Measurements from ENCODE around the gene NUP93.

NUP93 gene

DNA sequence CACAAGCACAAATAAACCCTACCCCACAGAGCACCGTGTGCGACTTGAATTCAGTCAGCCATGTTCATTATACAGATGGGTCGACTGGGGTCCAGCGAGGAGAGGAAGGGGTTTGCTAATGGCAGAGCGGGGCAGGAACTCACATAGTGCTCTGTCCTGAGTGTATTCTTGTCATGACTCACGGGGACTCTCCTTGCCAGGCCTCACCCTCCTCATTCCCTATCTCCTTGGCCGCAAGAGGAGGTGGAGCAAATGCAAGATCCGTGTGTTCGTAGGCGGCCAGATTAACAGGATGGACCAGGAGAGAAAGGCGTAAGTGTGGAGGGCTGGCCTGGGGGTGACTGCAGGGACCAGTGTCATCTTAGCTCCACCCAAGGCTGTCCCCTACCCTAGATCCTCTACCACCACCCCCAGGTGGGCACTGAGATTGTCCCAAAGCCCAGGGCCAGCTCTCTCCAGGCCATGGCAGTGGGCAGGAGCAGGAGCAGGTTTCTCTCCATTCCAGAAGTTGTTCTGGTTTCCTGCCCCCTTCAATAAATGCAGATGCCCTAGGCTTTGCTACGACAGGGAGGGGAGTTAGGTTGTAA, 164.5 kb downstream of the NUP93 start:
- H3K9ac ChIP-seq, result no peak overlapping the region
- H3K4me3 ChIP-seq (ENCODE audit: low read depth, low read length), result no peak overlapping the region
- H3K27ac ChIP-seq, result no peak overlapping the region
- no peaks in the 10 kb centered on the region for H3K4me1 ChIP-seq
- no peaks in the 10 kb centered on the region for H3K27me3 ChIP-seq (ENCODE audit: control insufficient read depth, insufficient read depth, low read length)
- H3K4me2 ChIP-seq (ENCODE audit: low read length), result no peak overlapping the region
- no peaks in the 10 kb centered on the region for H3K9me3 ChIP-seq (ENCODE audit: control insufficient read depth, low read length)
- no peaks in the 10 kb centered on the region for H3K36me3 ChIP-seq (ENCODE audit: control insufficient read depth, insufficient read depth, low read length)
- no peaks in the 10 kb centered on the region for H3K79me2 ChIP-seq
- no peak overlapping the region for H2AFZ ChIP-seq
- TF ChIP-seq, protein P1, sequence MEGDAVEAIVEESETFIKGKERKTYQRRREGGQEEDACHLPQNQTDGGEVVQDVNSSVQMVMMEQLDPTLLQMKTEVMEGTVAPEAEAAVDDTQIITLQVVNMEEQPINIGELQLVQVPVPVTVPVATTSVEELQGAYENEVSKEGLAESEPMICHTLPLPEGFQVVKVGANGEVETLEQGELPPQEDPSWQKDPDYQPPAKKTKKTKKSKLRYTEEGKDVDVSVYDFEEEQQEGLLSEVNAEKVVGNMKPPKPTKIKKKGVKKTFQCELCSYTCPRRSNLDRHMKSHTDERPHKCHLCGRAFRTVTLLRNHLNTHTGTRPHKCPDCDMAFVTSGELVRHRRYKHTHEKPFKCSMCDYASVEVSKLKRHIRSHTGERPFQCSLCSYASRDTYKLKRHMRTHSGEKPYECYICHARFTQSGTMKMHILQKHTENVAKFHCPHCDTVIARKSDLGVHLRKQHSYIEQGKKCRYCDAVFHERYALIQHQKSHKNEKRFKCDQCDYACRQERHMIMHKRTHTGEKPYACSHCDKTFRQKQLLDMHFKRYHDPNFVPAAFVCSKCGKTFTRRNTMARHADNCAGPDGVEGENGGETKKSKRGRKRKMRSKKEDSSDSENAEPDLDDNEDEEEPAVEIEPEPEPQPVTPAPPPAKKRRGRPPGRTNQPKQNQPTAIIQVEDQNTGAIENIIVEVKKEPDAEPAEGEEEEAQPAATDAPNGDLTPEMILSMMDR (IDR thresholded peaks at IDR 0.05), result no peak

DNA sequence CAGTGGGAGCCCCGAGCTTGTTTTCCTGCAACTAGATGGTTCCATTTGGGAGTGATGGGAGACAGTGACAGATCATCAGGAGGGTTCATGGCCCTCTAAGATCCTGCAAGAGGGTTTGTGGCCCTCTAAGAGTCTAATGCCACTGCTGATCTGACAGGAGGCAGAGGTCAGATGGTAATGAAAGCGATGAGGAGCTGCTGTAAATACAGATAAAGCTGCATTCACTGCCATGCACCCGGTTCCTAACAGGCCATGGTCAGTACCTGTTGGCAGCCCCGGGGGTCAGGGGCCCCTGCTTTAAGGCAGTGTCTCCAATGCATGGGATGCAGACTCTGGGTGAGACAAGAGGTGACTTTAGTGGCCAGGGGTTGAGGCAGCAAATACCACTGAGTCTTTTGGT, 165.9 kb downstream of the NUP93 start:
- H3K4me3 ChIP-seq (ENCODE audit: low read depth, low read length), result no peak overlapping the region
- no peaks in the 10 kb centered on the region for H3K9me3 ChIP-seq (ENCODE audit: control insufficient read depth, low read length)
- no peak overlapping the region for H3K9ac ChIP-seq
- TF ChIP-seq, protein P1 (IDR thresholded peaks at IDR 0.05), result no peak
- no peaks in the 10 kb centered on the region for H3K4me1 ChIP-seq
- no peak overlapping the region for H2AFZ ChIP-seq
- H3K4me2 ChIP-seq (ENCODE audit: low read length), result no peak overlapping the region
- H3K79me2 ChIP-seq, result no peaks in the 10 kb centered on the region
- no peaks in the 10 kb centered on the region for H3K27me3 ChIP-seq (ENCODE audit: control insufficient read depth, insufficient read depth, low read length)
- H3K27ac ChIP-seq, result no peak overlapping the region
- no peaks in the 10 kb centered on the region for H3K36me3 ChIP-seq (ENCODE audit: control insufficient read depth, insufficient read depth, low read length)

DNA sequence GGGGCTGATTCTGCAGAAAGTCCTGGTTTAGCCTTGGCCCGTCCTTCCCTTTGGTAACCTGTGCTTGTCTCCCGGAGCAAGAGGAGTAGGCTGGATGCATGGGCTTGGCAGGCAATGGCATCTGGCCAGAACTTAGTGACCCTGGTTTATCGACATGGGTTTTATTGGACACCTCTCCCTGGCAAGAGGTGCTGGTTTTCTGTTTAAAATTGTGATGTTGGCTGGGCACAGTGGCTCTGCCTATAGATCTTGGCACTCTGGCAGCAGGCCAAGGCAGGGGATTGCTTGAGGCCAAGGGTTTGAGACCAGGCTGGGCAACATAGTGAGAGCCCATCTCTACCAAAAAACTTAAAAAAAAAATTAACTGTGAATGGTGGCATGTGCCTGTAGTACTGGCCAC, 166.3 kb downstream of the NUP93 start:
- Histone ChIP-seq H3K4me2 (ENCODE audit: low read length) (no peak overlapping the region), H2AFZ (no peak overlapping the region), H3K9ac (no peak overlapping the region), H3K4me1 (no peaks in the 10 kb centered on the region), H3K27me3 (ENCODE audit: control insufficient read depth, insufficient read depth, low read length) (no peaks in the 10 kb centered on the region), H3K4me3 (ENCODE audit: low read depth, low read length) (no peak overlapping the region), H3K27ac (no peak overlapping the region), H3K9me3 (ENCODE audit: control insufficient read depth, low read length) (no peaks in the 10 kb centered on the region), H3K79me2 (no peaks in the 10 kb centered on the region), H3K36me3 (ENCODE audit: control insufficient read depth, insufficient read depth, low read length) (no peaks in the 10 kb centered on the region)
- TF ChIP-seq, protein P1 (IDR thresholded peaks at IDR 0.05), result no peak

DNA sequence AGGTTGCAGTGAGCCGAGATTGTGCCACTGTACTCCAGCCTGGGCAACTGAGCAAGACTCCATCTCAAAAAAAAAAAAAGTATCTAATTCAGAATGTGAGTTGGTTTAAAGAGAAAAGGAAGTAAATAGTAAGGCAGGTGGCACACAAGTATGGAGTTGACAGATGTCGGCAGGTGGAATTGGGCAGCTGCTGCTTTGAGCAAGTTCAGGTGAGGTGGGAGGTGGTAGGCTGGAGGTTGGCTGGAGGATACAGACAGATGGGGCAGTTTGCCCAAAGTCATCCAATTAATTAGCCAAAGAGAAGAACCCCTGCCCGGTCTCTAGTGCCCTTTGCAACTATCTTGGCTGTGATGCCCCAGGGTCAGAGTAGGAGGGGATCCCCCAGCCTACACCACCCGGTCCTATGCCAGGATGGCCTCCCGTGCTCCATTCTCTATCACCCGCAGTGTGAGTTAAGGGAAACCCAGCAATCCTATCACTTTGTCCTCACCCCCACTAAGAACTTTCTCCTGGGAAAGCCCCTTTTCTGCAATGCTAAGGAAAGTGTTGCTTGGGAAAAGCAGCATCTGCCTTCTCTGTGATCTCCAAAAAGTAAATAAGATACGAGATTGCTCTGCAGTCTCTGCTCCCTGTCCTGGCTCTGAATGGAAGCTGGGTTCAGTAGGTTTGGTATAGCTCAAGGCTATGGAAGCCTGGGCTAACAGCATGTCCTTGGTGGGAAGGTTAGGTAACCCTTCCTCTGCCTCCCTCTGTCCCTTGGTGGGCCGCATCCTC, 167.3 kb downstream of the NUP93 start:
- TF ChIP-seq, protein P1 (IDR thresholded peaks at IDR 0.05), result no peak
- H3K27ac ChIP-seq, result no peak overlapping the region

DNA sequence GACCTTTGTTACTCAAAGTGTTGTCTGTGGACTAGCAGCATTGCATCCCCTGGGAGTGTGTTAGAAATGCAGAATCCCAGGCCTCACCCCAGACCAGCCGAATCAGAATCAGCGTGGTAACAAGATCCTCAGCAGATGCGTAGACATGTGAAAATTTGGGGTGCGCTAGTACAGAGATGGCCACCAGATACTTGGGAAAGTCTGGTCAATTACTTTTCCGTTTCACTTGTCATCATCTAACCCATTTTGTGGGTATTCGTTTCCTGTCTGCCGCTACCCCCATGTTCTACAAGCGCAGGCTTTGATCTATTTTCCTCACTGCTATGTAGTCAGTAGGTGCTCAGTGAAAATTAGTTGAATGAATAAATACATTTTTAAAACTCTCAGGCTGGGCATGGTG, 168.9 kb downstream of the NUP93 start:
- Histone ChIP-seq H3K4me1 (no peaks in the 10 kb centered on the region), H3K27me3 (ENCODE audit: control insufficient read depth, insufficient read depth, low read length) (no peaks in the 10 kb centered on the region), H3K36me3 (ENCODE audit: control insufficient read depth, insufficient read depth, low read length) (no peaks in the 10 kb centered on the region), H3K9ac (no peak overlapping the region), H3K4me3 (ENCODE audit: low read depth, low read length) (no peak overlapping the region), H3K79me2 (no peaks in the 10 kb centered on the region), H3K4me2 (ENCODE audit: low read length) (no peak overlapping the region), H3K9me3 (ENCODE audit: control insufficient read depth, low read length) (no peaks in the 10 kb centered on the region), H2AFZ (no peak overlapping the region), H3K27ac (no peak overlapping the region)
- TF ChIP-seq, protein P1 (IDR thresholded peaks at IDR 0.05), result no peak

More for the DNA sequence above, 167.3 kb downstream of the NUP93 start:
- no peak overlapping the region for H2AFZ ChIP-seq
- no peaks in the 10 kb centered on the region for H3K36me3 ChIP-seq (ENCODE audit: control insufficient read depth, insufficient read depth, low read length)
- no peaks in the 10 kb centered on the region for H3K79me2 ChIP-seq
- H3K4me1 ChIP-seq, result no peaks in the 10 kb centered on the region
- no peak overlapping the region for H3K4me2 ChIP-seq (ENCODE audit: low read length)
- H3K9me3 ChIP-seq (ENCODE audit: control insufficient read depth, low read length), result no peaks in the 10 kb centered on the region
- no peaks in the 10 kb centered on the region for H3K27me3 ChIP-seq (ENCODE audit: control insufficient read depth, insufficient read depth, low read length)
- no peak overlapping the region for H3K4me3 ChIP-seq (ENCODE audit: low read depth, low read length)
- H3K9ac ChIP-seq, result no peak overlapping the region

Measured in parathyroid adenoma (tissue), 2 donors.